Measurements from ENCODE around the gene KCNV2.

KCNV2 gene

GRCh38 chr9:2758162-2758897 is 41.0 kb downstream of the KCNV2 start:
- no peaks in the 10 kb centered on the region for H4K20me1 ChIP-seq (ENCODE audit: insufficient read depth)
- no peaks in the 10 kb centered on the region for H3K79me2 ChIP-seq (ENCODE audit: insufficient read depth, low read depth)
- no peak overlapping the region for H3K4me2 ChIP-seq
- no peak overlapping the region for H2AFZ ChIP-seq (ENCODE audit: low read depth)
- TF ChIP-seq CTCF (conservative IDR thresholded peaks at IDR 0.05; ENCODE audit: low read depth, low read length) = no peak
- H3K4me1 ChIP-seq (ENCODE audit: low read depth, poor library complexity, severe bottlenecking) = no peaks in the 10 kb centered on the region
- no peaks in the 10 kb centered on the region for H3K36me3 ChIP-seq (ENCODE audit: insufficient read depth)
- H3K27me3 ChIP-seq (ENCODE audit: insufficient read depth, low read depth) = no peaks in the 10 kb centered on the region
- H3K9ac ChIP-seq = no peak overlapping the region
- H3K4me3 ChIP-seq (IDR thresholded peaks at IDR 0.05; ENCODE audit: insufficient read depth, low read depth, low read length) = no peak overlapping the region
- H3K27ac ChIP-seq = no peak overlapping the region

GRCh38 chr9:2758898-2759510 is 41.7 kb downstream of the KCNV2 start:
- TF ChIP-seq CTCF (conservative IDR thresholded peaks at IDR 0.05; ENCODE audit: low read depth, low read length) = no peak
- no peaks in the 10 kb centered on the region for H4K20me1 ChIP-seq (ENCODE audit: insufficient read depth)
- H3K4me1 ChIP-seq (ENCODE audit: low read depth, poor library complexity, severe bottlenecking) = no peaks in the 10 kb centered on the region
- H3K4me2 ChIP-seq = no peak overlapping the region
- H3K79me2 ChIP-seq (ENCODE audit: insufficient read depth, low read depth) = no peaks in the 10 kb centered on the region
- no peak overlapping the region for H3K4me3 ChIP-seq (IDR thresholded peaks at IDR 0.05; ENCODE audit: insufficient read depth, low read depth, low read length)
- no peak overlapping the region for H3K27ac ChIP-seq
- no peak overlapping the region for H3K9ac ChIP-seq
- H2AFZ ChIP-seq (ENCODE audit: low read depth) = no peak overlapping the region
- no peaks in the 10 kb centered on the region for H3K36me3 ChIP-seq (ENCODE audit: insufficient read depth)
- H3K27me3 ChIP-seq (ENCODE audit: insufficient read depth, low read depth) = no peaks in the 10 kb centered on the region

- Histone ChIP-seq H4K20me1 (ENCODE audit: insufficient read depth) (no peaks in the 10 kb centered on the region), H2AFZ (ENCODE audit: low read depth) (no peak overlapping the region), H3K27me3 (ENCODE audit: insufficient read depth, low read depth) (no peaks in the 10 kb centered on the region), H3K36me3 (ENCODE audit: insufficient read depth) (no peaks in the 10 kb centered on the region), H3K4me1 (ENCODE audit: low read depth, poor library complexity, severe bottlenecking) (no peaks in the 10 kb centered on the region), H3K9ac (no peak overlapping the region), H3K4me2 (no peak overlapping the region), H3K4me3 (IDR thresholded peaks at IDR 0.05; ENCODE audit: insufficient read depth, low read depth, low read length) (no peak overlapping the region), H3K27ac (no peak overlapping the region), H3K79me2 (ENCODE audit: insufficient read depth, low read depth) (no peaks in the 10 kb centered on the region)
- TF ChIP-seq CTCF (conservative IDR thresholded peaks at IDR 0.05; ENCODE audit: low read depth, low read length) = no peak
Measured at GRCh38 chr9:2761424-2761823, 44.1 kb downstream of the KCNV2 start.

- no peaks in the 10 kb centered on the region for H3K27me3 ChIP-seq (ENCODE audit: insufficient read depth, low read depth)
- H4K20me1 ChIP-seq (ENCODE audit: insufficient read depth) = no peaks in the 10 kb centered on the region
- H3K79me2 ChIP-seq (ENCODE audit: insufficient read depth, low read depth) = no peaks in the 10 kb centered on the region
- no peak for TF ChIP-seq CTCF (conservative IDR thresholded peaks at IDR 0.05; ENCODE audit: low read depth, low read length)
- H3K4me3 ChIP-seq (IDR thresholded peaks at IDR 0.05; ENCODE audit: insufficient read depth, low read depth, low read length) = no peak overlapping the region
- H3K4me1 ChIP-seq (ENCODE audit: low read depth, poor library complexity, severe bottlenecking) = no peaks in the 10 kb centered on the region
- no peak overlapping the region for H3K9ac ChIP-seq
- no peak overlapping the region for H3K4me2 ChIP-seq
- no peak overlapping the region for H3K27ac ChIP-seq
- H2AFZ ChIP-seq (ENCODE audit: low read depth) = no peak overlapping the region
- no peaks in the 10 kb centered on the region for H3K36me3 ChIP-seq (ENCODE audit: insufficient read depth)
Measured at GRCh38 chr9:2764353-2764752, 47.0 kb downstream of the KCNV2 start.
